ENCODE data around the gene TIFAB. TPM values are rescaled to one million over a fixed set of nuclear protein-coding genes. Genes with fewer than 3 reads are reported as not detected.
A peak's percentile ranks its signal among the peaks of the same experiment; 100 is the strongest.

TIFAB gene
- polyA plus RNA-seq, 1 donor, result 1.4 TPM

- DNase-seq, result no peak
- Histone ChIP-seq H3K4me3 (ENCODE audit: low read length) (no peak overlapping the region), H3K36me3 (ENCODE audit: control insufficient read depth, insufficient read depth, low read length) (no peaks in the 10 kb centered on the region), H3K4me1 (ENCODE audit: control insufficient read depth, insufficient read depth, low read length) (peaks cover 18% of the 10 kb centered on the region), H3K9me3 (ENCODE audit: control insufficient read depth, low read depth, low read length) (peaks cover 10% of the 10 kb centered on the region), H3K27ac (ENCODE audit: low read length) (no peak overlapping the region), H3K27me3 (ENCODE audit: control insufficient read depth, insufficient read depth, low read length) (peaks cover 97% of the 10 kb centered on the region)
- WGBS (ENCODE audit: insufficient coverage, low lambda C conversion rate), result no CpG with 5 or more reads among the region's 49 CpGs
These were observed 38.3 kb upstream of the TIFAB start for GRCh38 chr5:135490245-135491037.

DNA sequence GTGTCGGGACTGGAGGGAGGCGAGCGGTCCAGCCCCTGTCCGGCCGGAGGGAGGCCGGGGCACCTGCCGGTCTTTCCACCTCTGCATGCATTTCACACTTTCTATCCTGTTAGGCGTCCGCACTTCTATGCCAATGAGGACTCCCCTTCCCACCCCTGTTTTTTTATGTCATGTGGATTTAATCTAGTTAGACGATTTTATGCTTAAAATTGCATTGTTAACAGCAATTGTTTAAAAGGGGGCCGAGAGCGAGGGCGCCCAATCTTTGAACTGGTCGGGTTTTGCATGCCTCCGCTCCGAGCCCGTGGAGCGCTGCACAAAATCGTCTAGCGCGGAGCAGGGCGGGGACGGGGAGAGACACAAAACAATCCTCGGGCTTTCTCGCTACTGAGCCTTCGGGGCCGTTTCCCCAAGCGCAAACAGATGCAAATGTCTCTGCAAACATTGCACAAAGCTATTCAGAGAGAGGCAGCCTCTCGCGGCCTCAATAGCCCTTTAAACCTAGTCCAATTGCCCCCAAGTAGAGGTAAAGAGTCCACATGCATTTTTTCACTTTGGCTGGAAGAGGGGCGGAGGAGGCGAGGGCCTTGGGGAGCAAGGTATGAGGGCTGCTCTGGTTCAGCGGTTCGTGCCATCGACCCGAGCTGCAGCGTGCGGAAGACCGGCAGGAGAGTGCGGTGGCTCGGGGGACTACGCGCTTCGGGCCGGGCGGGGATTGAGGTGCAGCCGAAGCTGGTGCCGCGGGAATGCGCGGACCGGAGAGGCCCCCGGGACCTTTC is 37.5 kb upstream of the TIFAB start:
- no peak for DNase-seq
- Histone ChIP-seq H3K27me3 (ENCODE audit: control insufficient read depth, insufficient read depth, low read length) (peaks cover 96% of the 10 kb centered on the region), H3K4me3 (ENCODE audit: low read length) (no peak overlapping the region), H3K36me3 (ENCODE audit: control insufficient read depth, insufficient read depth, low read length) (no peaks in the 10 kb centered on the region), H3K27ac (ENCODE audit: low read length) (no peak overlapping the region), H3K9me3 (ENCODE audit: control insufficient read depth, low read depth, low read length) (peaks cover 10% of the 10 kb centered on the region), H3K4me1 (ENCODE audit: control insufficient read depth, insufficient read depth, low read length) (peaks cover 18% of the 10 kb centered on the region)
- 20% methylated on average over 4 of the region's 53 CpGs for WGBS (ENCODE audit: insufficient coverage, low lambda C conversion rate)

DNA sequence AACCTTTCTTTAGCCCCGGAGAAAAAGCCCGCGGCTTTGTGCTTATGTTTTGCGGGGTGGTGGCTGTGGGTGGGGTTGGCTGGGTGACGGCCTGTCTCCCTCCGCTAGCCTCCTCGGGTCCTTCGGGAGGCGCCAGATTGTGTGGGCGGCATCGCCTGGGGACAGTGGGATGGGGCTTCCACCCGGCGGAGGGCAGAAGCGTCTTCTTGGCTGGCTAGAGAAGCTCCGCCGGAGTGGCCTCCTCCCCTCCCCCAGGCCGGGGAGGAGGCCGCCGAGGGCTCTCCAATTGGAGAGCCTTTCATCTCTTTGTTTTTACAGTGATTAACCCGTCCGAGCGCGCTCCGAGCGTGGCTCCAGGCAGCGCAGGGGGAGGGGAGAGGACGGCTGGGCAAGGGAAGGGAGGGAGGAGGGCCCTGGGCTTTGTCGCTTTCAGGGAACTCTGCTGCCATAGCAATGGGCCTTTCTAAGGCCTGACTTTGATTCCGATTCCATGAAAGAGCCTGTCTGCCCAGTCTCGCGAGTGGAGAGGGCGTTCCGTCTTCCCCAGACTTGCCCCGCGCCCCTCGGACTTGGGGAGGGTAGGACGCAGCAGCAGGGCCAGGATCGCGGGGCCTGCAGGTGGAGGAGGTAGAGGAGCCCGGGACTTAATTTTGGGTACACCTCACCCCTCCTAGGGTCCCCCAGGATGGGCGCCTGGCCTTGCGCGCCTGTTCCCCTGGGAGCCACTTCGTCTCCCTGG is 36.7 kb upstream of the TIFAB start:
- Histone ChIP-seq H3K27ac (ENCODE audit: low read length) (no peak overlapping the region), H3K9me3 (ENCODE audit: control insufficient read depth, low read depth, low read length) (peaks cover 10% of the 10 kb centered on the region), H3K27me3 (ENCODE audit: control insufficient read depth, insufficient read depth, low read length) (peaks cover 93% of the 10 kb centered on the region), H3K36me3 (ENCODE audit: control insufficient read depth, insufficient read depth, low read length) (no peaks in the 10 kb centered on the region), H3K4me1 (ENCODE audit: control insufficient read depth, insufficient read depth, low read length) (peaks cover 18% of the 10 kb centered on the region), H3K4me3 (ENCODE audit: low read length) (peak overlapping the region; percentile 13)
- peak; percentile 17 to 18 for DNase-seq
- WGBS (ENCODE audit: insufficient coverage, low lambda C conversion rate), result no CpG with 5 or more reads among the region's 44 CpGs

DNA sequence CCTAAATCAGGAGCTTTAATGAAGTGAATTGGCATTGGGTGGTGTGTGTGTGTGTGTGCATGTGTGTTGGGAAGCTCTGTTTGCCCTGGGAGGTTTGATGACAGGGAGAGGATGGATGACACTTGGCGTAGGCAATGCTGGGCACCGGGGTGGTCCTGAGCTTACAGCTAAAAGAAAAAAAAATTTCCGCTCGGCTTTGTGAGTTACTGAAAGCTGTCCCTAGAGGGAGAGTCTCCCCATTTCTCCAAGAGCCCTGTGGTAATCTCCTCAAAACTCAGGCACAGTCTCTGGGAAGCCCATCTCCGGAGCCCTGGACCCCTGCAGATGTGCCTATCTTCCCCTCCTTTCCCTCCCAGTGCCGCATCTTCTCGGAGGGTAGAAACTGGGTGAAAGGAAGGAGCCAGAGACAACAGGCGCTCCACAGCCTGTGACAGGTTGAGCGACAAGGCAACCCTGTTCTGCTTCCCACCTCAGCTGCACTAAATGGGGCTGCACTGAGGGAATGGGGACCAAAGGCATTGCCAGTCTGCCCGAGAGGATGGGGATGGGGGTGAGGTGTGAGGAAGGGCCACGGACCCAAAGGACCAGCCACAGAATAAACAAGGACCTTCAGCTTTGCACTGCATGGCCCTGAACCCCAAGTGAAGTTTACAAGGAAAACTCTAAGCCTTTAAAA is 35.8 kb upstream of the TIFAB start:
- H3K9me3 ChIP-seq (ENCODE audit: control insufficient read depth, low read depth, low read length), result peaks cover 10% of the 10 kb centered on the region
- no peak overlapping the region for H3K27ac ChIP-seq (ENCODE audit: low read length)
- peaks cover 18% of the 10 kb centered on the region for H3K4me1 ChIP-seq (ENCODE audit: control insufficient read depth, insufficient read depth, low read length)
- no peak overlapping the region for H3K4me3 ChIP-seq (ENCODE audit: low read length)
- no CpG with 5 or more reads among the region's 11 CpGs for WGBS (ENCODE audit: insufficient coverage, low lambda C conversion rate)
- H3K36me3 ChIP-seq (ENCODE audit: control insufficient read depth, insufficient read depth, low read length), result no peaks in the 10 kb centered on the region
- no peak for DNase-seq
- peaks cover 90% of the 10 kb centered on the region for H3K27me3 ChIP-seq (ENCODE audit: control insufficient read depth, insufficient read depth, low read length)

DNA sequence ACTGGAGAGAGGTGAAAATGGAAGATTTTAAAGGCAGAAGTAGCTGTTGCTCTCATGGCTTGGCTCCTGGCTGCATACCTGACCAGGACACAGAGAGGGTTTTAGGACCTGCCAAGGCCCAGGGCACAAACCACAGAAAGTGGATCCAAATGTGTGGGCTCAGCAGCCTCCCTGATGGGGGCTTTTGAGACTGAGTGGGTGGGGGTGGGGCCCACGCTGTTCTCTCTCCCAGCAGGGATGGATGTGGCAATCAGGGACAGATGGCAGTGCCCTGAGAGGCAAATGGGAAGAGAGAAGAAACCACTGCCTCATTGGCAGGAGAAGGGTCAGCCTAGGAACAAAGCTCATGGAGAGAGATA is 34.9 kb upstream of the TIFAB start:
- no peak overlapping the region for H3K4me3 ChIP-seq (ENCODE audit: low read length)
- WGBS (ENCODE audit: insufficient coverage, low lambda C conversion rate), result no CpG with 5 or more reads among the region's 1 CpG
- peaks cover 83% of the 10 kb centered on the region for H3K27me3 ChIP-seq (ENCODE audit: control insufficient read depth, insufficient read depth, low read length)

DNA sequence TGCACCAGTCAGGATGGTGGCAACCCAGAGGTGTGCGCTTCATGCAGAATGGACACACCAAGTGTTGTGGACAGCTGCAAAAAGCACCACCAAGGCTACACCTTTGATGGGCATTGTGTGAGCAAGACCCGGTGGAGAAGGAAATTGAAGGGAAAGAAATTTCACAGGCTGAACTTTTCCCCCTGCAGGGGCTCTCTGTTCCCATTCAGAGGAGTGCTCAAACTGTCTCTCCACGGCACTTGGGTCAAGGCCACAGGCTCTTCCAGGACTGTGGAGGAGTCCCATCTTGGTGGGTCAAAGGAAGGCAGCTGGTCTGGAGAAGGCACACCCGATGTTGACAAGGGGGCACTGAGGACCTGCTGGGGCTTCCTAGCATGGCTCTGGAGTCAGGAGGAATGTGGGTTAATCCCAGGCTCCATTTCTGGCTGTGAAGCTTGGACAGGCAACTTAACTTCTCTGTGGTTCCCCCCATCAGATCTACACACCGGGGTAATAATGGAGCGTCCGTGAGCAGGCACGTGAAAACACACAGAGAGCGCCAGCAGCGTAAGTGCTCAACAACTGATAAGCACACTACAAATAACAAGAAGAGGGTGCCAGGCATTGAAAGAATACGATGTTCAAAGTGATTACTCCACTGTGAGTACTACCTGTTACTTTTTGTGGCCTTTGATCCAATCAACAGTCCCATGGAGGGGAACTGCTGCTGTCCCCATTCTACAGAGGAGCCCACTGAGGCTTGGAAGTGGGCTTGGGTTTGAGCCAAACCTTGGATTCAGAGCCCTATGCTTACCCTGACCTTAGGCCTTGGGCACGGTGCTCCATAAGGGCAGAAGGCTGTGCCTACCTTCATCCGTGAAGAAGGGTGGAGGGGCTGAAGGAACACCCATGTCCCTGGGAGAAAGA is 34.2 kb upstream of the TIFAB start:
- no CpG with 5 or more reads among the region's 13 CpGs for WGBS (ENCODE audit: insufficient coverage, low lambda C conversion rate)
- DNase-seq, result no peak
- peaks cover 77% of the 10 kb centered on the region for H3K27me3 ChIP-seq (ENCODE audit: control insufficient read depth, insufficient read depth, low read length)
- H3K36me3 ChIP-seq (ENCODE audit: control insufficient read depth, insufficient read depth, low read length), result no peaks in the 10 kb centered on the region
- peaks cover 18% of the 10 kb centered on the region for H3K4me1 ChIP-seq (ENCODE audit: control insufficient read depth, insufficient read depth, low read length)
- H3K4me3 ChIP-seq (ENCODE audit: low read length), result no peak overlapping the region
- no peak overlapping the region for H3K27ac ChIP-seq (ENCODE audit: low read length)
- peaks cover 6% of the 10 kb centered on the region for H3K9me3 ChIP-seq (ENCODE audit: control insufficient read depth, low read depth, low read length)

More for the DNA sequence above, 34.9 kb upstream of the TIFAB start:
- no peak for DNase-seq
- Histone ChIP-seq H3K9me3 (ENCODE audit: control insufficient read depth, low read depth, low read length) (peaks cover 10% of the 10 kb centered on the region), H3K36me3 (ENCODE audit: control insufficient read depth, insufficient read depth, low read length) (no peaks in the 10 kb centered on the region), H3K27ac (ENCODE audit: low read length) (no peak overlapping the region), H3K4me1 (ENCODE audit: control insufficient read depth, insufficient read depth, low read length) (peaks cover 18% of the 10 kb centered on the region)

DNA sequence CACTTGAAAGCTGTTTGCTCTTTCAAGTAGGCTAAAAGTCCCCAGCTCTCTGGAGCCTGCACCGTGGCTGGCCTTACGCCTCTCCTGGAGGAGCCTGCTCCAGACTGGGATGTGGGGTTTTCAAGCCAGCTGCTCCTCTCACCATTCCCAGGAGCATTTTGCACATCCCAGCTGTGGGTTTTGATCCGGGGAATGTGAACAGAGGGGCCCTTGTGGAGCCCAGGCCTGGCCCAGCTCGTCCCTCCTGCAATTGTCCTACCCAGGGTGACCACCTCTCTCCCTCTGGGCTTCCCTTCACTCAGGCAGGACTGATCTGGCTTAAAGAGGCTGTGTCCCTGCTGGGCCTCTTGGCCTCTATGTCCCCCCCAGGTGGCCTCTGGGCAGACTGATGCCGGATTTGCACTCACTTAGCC is 32.5 kb upstream of the TIFAB start:
- DNase-seq, result no peak
- peaks cover 12% of the 10 kb centered on the region for H3K4me1 ChIP-seq (ENCODE audit: control insufficient read depth, insufficient read depth, low read length)
- no peak overlapping the region for H3K4me3 ChIP-seq (ENCODE audit: low read length)
- no CpG with 5 or more reads among the region's 5 CpGs for WGBS (ENCODE audit: insufficient coverage, low lambda C conversion rate)
- peaks cover 6% of the 10 kb centered on the region for H3K9me3 ChIP-seq (ENCODE audit: control insufficient read depth, low read depth, low read length)
- H3K27me3 ChIP-seq (ENCODE audit: control insufficient read depth, insufficient read depth, low read length), result peaks cover 70% of the 10 kb centered on the region
- no peak overlapping the region for H3K27ac ChIP-seq (ENCODE audit: low read length)
- H3K36me3 ChIP-seq (ENCODE audit: control insufficient read depth, insufficient read depth, low read length), result no peaks in the 10 kb centered on the region

GRCh38 chr5:135483254-135483653 is 31.1 kb upstream of the TIFAB start:
- Histone ChIP-seq H3K9me3 (ENCODE audit: control insufficient read depth, low read depth, low read length) (no peaks in the 10 kb centered on the region), H3K27me3 (ENCODE audit: control insufficient read depth, insufficient read depth, low read length) (peaks cover 66% of the 10 kb centered on the region), H3K27ac (ENCODE audit: low read length) (no peak overlapping the region), H3K36me3 (ENCODE audit: control insufficient read depth, insufficient read depth, low read length) (no peaks in the 10 kb centered on the region), H3K4me1 (ENCODE audit: control insufficient read depth, insufficient read depth, low read length) (no peaks in the 10 kb centered on the region), H3K4me3 (ENCODE audit: low read length) (no peak overlapping the region)
- DNase-seq, result no peak
- no CpG with 5 or more reads among the region's 1 CpG for WGBS (ENCODE audit: insufficient coverage, low lambda C conversion rate)

- Histone ChIP-seq H3K27ac (ENCODE audit: low read length) (no peak overlapping the region), H3K9me3 (ENCODE audit: control insufficient read depth, low read depth, low read length) (no peaks in the 10 kb centered on the region), H3K27me3 (ENCODE audit: control insufficient read depth, insufficient read depth, low read length) (peaks cover 65% of the 10 kb centered on the region), H3K4me1 (ENCODE audit: control insufficient read depth, insufficient read depth, low read length) (no peaks in the 10 kb centered on the region), H3K4me3 (ENCODE audit: low read length) (no peak overlapping the region), H3K36me3 (ENCODE audit: control insufficient read depth, insufficient read depth, low read length) (no peaks in the 10 kb centered on the region)
- WGBS (ENCODE audit: insufficient coverage, low lambda C conversion rate), result no CpG with 5 or more reads among the region's 9 CpGs
- DNase-seq, result no peak
These were observed 30.3 kb upstream of the TIFAB start for GRCh38 chr5:135482381-135482933.

Data from large intestine (tissue), 3 donors.